Immature natural killer cell (primary cell): ENCODE data around the gene IFI16. TPM values are rescaled to one million over a fixed set of nuclear protein-coding genes. Genes with fewer than 3 reads are reported as not detected.
A peak's percentile ranks its signal among the peaks of the same experiment; 100 is the strongest.

Experiments used
- DNase-seq, 3 donors: peaks; one replicate each; pipeline ENCODE4 v3.0.0; 2022; ENCODE audit warnings: mixed read lengths in 1 of 3
- H3K27ac Mint-ChIP-seq, 6 donors: one replicate each; pipeline ENCODE4 v1.8.0; 2020; ENCODE audit warnings: mixed read lengths in 6 of 6, mild to moderate bottlenecking in 5 of 6, inconsistent platforms in 4 of 6, moderate library complexity in 3 of 6
- H3K27me3 Mint-ChIP-seq, 3 donors: one replicate each; pipeline ENCODE4 v1.8.0; 2020 to 2021; ENCODE audit warnings: low read depth in 3 of 3, mild to moderate bottlenecking in 3 of 3, mixed read lengths in 3 of 3, moderate library complexity in 3 of 3, inconsistent platforms in 1 of 3
- H3K36me3 Mint-ChIP-seq, 3 donors: one replicate each; pipeline ENCODE4 v1.8.0; 2020; ENCODE audit warnings: mixed read lengths in 3 of 3, inconsistent platforms in 2 of 3, mild to moderate bottlenecking in 2 of 3
- H3K4me1 Mint-ChIP-seq, 2 donors: one replicate each; pipeline ENCODE4 v1.8.0; 2020; ENCODE audit warnings: inconsistent platforms in 2 of 2, mild to moderate bottlenecking in 2 of 2, mixed read lengths in 2 of 2, moderate library complexity in 1 of 2
- H3K4me3 Mint-ChIP-seq, 5 donors: one replicate each; pipeline ENCODE4 v1.8.0; 2020; ENCODE audit warnings: mild to moderate bottlenecking in 5 of 5, mixed read lengths in 5 of 5, inconsistent platforms in 3 of 5, moderate library complexity in 3 of 5
- H3K9me3 Mint-ChIP-seq, 6 donors: one replicate each; pipeline ENCODE4 v1.8.0; 2020; ENCODE audit warnings: mild to moderate bottlenecking in 6 of 6, mixed read lengths in 6 of 6, inconsistent platforms in 4 of 6, moderate library complexity in 3 of 6
- polyA plus RNA-seq, 3 donors: library from polyadenylated mRNA; unstranded; fragments of 300-500 nt; fragmentation: Illumina TruSeq; gene quantifications; one replicate each; pipeline ENCODE4 v1.2.3, GENCODE V29; 2021

The IFI16 gene
- polyA plus RNA-seq = 100 to 1,000 TPM in 1 of 3 donors, 10 to 100 TPM in 2; 78.8 to 205 (median 80.3) TPM

GRCh38 chr1:159009704-159010361 is at the start of gene IFI16:
TSS of gene IFI16 (plus strand) at chr1:159009907. CDS start at chr1:159014681, 4,774 bp downstream.
- DNase-seq = peak; percentile 71 to 78 (median 78)
- H3K27me3 Mint-ChIP-seq = peaks cover 0 to 12% (median 7%) of the 10 kb centered on the region in 3 donors
- H3K27ac Mint-ChIP-seq = peak within 1 kb of the TSS; percentile 93 to 100 (median 96)
- peak within 1 kb of the TSS; percentile 89 to 97 (median 97) for H3K4me3 Mint-ChIP-seq
- H3K9me3 Mint-ChIP-seq = no peaks in the 10 kb centered on the region
- peaks cover 22 to 34% (median 23%) of the 10 kb centered on the region in 3 donors for H3K36me3 Mint-ChIP-seq
- peaks cover 70 to 82% of the 10 kb centered on the region in 2 donors for H3K4me1 Mint-ChIP-seq

- H3K9me3 Mint-ChIP-seq = peaks cover 6 to 31% (median 19%) of the 10 kb centered on the region in 6 donors
- H3K36me3 Mint-ChIP-seq = peaks cover 61 to 78% (median 64%) of the 10 kb centered on the region in 3 donors
- H3K4me3 Mint-ChIP-seq = no peak overlapping the region
- DNase-seq = no peak
- peaks cover 40 to 72% of the 10 kb centered on the region in 2 donors for H3K4me1 Mint-ChIP-seq
- peaks cover 1 to 2% (median 2%) of the 10 kb centered on the region in 3 donors for H3K27me3 Mint-ChIP-seq
- H3K27ac Mint-ChIP-seq = peak overlapping the region; percentile 7 to 72 (median 40)
These were observed 48.5 kb upstream of the IFI16 start for GRCh38 chr1:158961178-158961577.

- Mint-ChIP-seq H3K27ac (peak overlapping the region; percentile 49 to 92 (median 75)), H3K9me3 (peaks cover 11 to 44% (median 30%) of the 10 kb centered on the region in 6 donors), H3K27me3 (peaks cover 1 to 4% (median 2%) of the 10 kb centered on the region in 3 donors), H3K4me1 (peaks cover 42 to 90% of the 10 kb centered on the region in 2 donors), H3K4me3 (no peak overlapping the region), H3K36me3 (peaks cover 67 to 90% (median 81%) of the 10 kb centered on the region in 3 donors)
- no peak for DNase-seq
These were observed 46.7 kb upstream of the IFI16 start for GRCh38 chr1:158962983-158963382.

- peak overlapping the region in 4 of 6 donors; percentile 5 to 84 (median 46) for H3K27ac Mint-ChIP-seq
- peaks cover 0 to 5% (median 2%) of the 10 kb centered on the region in 3 donors for H3K27me3 Mint-ChIP-seq
- DNase-seq = no peak
- peaks cover 11 to 37% (median 33%) of the 10 kb centered on the region in 6 donors for H3K9me3 Mint-ChIP-seq
- peaks cover 49 to 74% (median 65%) of the 10 kb centered on the region in 3 donors for H3K36me3 Mint-ChIP-seq
- peaks cover 45 to 89% of the 10 kb centered on the region in 2 donors for H3K4me1 Mint-ChIP-seq
- peak overlapping the region in 1 of 5 donors; percentile 18 for H3K4me3 Mint-ChIP-seq
These were observed 40.5 kb upstream of the IFI16 start for GRCh38 chr1:158969166-158969565.

DNA sequence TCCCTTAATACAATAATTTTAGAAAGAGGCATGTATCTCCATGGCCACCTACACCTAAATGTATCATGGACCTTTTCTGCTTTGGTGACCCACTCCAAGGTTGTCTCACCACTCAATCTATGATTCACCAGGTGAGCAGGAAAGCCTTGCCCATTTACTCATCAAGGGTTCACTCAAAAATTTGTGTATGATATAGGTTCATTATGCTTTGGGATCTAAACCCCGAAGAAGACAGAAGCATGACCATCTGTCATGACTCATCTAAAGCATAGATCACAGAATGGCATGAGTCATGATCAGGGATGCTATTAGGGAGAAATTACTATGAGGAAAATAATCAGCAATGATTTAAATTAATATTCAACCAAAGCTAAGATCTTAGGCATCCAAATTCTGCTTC is 39.9 kb upstream of the IFI16 start:
- no peak for DNase-seq
- Mint-ChIP-seq H3K27ac (peak overlapping the region in 4 of 6 donors; percentile 5 to 84 (median 16)), H3K27me3 (peaks cover 0 to 5% (median under 1%) of the 10 kb centered on the region in 3 donors), H3K36me3 (peaks cover 46 to 71% (median 62%) of the 10 kb centered on the region in 3 donors), H3K4me3 (peak overlapping the region in 1 of 5 donors; percentile 18), H3K9me3 (peaks cover 11 to 36% (median 26%) of the 10 kb centered on the region in 6 donors), H3K4me1 (peaks cover 45 to 89% of the 10 kb centered on the region in 2 donors)

GRCh38 chr1:158972841-158973240 is 36.9 kb upstream of the IFI16 start:
- peaks cover 60 to 87% of the 10 kb centered on the region in 2 donors for H3K4me1 Mint-ChIP-seq
- H3K4me3 Mint-ChIP-seq = no peak overlapping the region
- peaks cover 38 to 65% (median 40%) of the 10 kb centered on the region in 3 donors for H3K36me3 Mint-ChIP-seq

DNA sequence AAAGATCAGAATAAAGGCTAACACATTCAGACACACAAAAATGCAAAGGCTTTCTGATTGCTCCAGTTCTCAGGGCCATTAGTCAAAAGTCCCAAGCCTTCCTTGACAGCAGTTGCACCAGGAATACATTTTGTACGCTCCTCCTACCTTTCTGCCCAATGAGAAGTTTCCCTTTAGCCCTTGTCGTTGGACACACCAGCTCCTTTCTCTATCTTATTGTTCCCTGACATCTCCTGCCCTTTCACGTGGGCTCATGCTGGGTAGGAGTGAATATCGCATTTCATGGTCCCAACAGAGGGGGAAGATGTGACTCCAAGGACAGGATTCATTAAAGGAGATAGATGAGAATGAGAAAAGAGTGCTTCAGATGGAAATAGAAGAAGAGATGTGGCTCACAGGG is 33.5 kb upstream of the IFI16 start:
- Mint-ChIP-seq H3K9me3 (peaks cover 0 to 3% (median 0%) of the 10 kb centered on the region in 6 donors), H3K36me3 (peaks cover 21 to 56% (median 25%) of the 10 kb centered on the region in 3 donors), H3K4me1 (peaks cover 79 to 92% of the 10 kb centered on the region in 2 donors), H3K4me3 (no peak overlapping the region), H3K27me3 (peaks cover 0 to 2% (median 0%) of the 10 kb centered on the region in 3 donors), H3K27ac (peak overlapping the region; percentile 53 to 88 (median 68))
- no peak for DNase-seq

More at GRCh38 chr1:158972841-158973240, 36.9 kb upstream of the IFI16 start:
- Mint-ChIP-seq H3K27ac (peak overlapping the region; percentile 4 to 88 (median 56)), H3K9me3 (peaks cover 0 to 10% (median 7%) of the 10 kb centered on the region in 6 donors), H3K27me3 (peaks cover 0 to 2% (median 0%) of the 10 kb centered on the region in 3 donors)
- DNase-seq = no peak

GRCh38 chr1:158978730-158979129 is 31.0 kb upstream of the IFI16 start:
- Mint-ChIP-seq H3K9me3 (peaks cover 0 to 12% (median 8%) of the 10 kb centered on the region in 6 donors), H3K27ac (peak overlapping the region; percentile 66 to 91 (median 88)), H3K4me3 (peak overlapping the region; percentile 37 to 67 (median 51)), H3K4me1 (peaks cover 83 to 96% of the 10 kb centered on the region in 2 donors), H3K36me3 (peaks cover 33 to 58% (median 42%) of the 10 kb centered on the region in 3 donors), H3K27me3 (peaks cover 0 to 2% (median 0%) of the 10 kb centered on the region in 3 donors)
- peak; percentile 53 to 70 (median 64) for DNase-seq

DNA sequence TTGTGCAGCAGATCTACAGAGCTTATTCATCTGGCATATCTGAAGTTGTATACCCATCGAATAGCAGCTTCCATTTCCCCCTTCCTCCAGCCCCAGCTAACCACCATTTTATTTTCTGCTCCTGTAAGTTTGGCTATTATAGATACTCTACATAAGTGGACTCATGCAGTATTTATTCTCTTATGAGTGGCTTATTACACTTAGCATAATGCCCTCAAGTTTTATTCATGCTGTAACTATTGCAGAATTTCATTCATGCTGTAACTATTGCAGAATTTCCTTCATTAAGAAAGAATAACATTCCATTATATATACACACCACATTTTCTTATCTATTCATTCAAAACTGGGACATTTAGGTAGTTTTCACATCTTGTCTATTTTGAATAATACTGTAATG is 30.5 kb upstream of the IFI16 start:
- peak overlapping the region; percentile 66 to 91 (median 88) for H3K27ac Mint-ChIP-seq
- peaks cover 0 to 2% (median 0%) of the 10 kb centered on the region in 3 donors for H3K27me3 Mint-ChIP-seq
- H3K4me1 Mint-ChIP-seq = peaks cover 86 to 96% of the 10 kb centered on the region in 2 donors
- H3K36me3 Mint-ChIP-seq = peaks cover 38 to 59% (median 43%) of the 10 kb centered on the region in 3 donors
- peak overlapping the region; percentile 37 to 67 (median 51) for H3K4me3 Mint-ChIP-seq
- no peak for DNase-seq
- H3K9me3 Mint-ChIP-seq = peaks cover 0 to 16% (median 12%) of the 10 kb centered on the region in 6 donors

GRCh38 chr1:158983235-158983634 is 26.5 kb upstream of the IFI16 start:
- Mint-ChIP-seq H3K27me3 (peaks cover 0 to 2% (median 0%) of the 10 kb centered on the region in 3 donors), H3K4me3 (peak overlapping the region in 4 of 5 donors; percentile 14 to 47 (median 34)), H3K27ac (peak overlapping the region in 5 of 6 donors; percentile 2 to 77 (median 60)), H3K9me3 (peaks cover 0 to 20% (median 16%) of the 10 kb centered on the region in 6 donors), H3K4me1 (peaks cover 91 to 98% of the 10 kb centered on the region in 2 donors), H3K36me3 (peaks cover 41 to 62% (median 48%) of the 10 kb centered on the region in 3 donors)
- no peak for DNase-seq

GRCh38 chr1:158984386-158984785 is 25.3 kb upstream of the IFI16 start:
- Mint-ChIP-seq H3K27ac (peak overlapping the region; percentile 4 to 82 (median 60)), H3K9me3 (peaks cover 0 to 20% (median 16%) of the 10 kb centered on the region in 6 donors), H3K27me3 (peaks cover 0 to 2% (median 0%) of the 10 kb centered on the region in 3 donors), H3K4me3 (peak overlapping the region in 4 of 5 donors; percentile 15 to 60 (median 48)), H3K4me1 (peaks cover 90 to 98% of the 10 kb centered on the region in 2 donors), H3K36me3 (peaks cover 47 to 69% (median 58%) of the 10 kb centered on the region in 3 donors)
- no peak for DNase-seq

DNA sequence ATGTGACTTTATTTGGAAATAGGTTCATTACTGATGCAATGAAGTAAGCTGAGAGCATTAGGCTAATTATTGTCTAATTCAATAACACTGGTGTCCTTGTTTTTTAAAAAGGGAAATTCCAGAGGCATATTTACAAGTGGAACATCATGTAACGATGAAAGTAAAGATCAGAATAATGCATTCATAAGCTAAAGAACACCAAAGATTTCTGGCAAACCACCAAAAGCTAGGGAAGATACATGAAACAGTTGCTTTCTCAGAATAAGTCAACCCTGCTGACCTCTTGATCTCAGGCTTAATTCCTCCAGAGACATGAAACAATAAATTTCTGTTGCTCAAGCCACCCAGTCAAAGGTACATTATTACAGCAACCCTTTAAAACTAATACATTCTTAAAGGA is 20.3 kb upstream of the IFI16 start:
- peaks cover 0 to 3% (median 2%) of the 10 kb centered on the region in 3 donors for H3K27me3 Mint-ChIP-seq
- peaks cover 70 to 91% of the 10 kb centered on the region in 2 donors for H3K4me1 Mint-ChIP-seq
- peaks cover 0 to 3% (median 2%) of the 10 kb centered on the region in 6 donors for H3K9me3 Mint-ChIP-seq
- H3K4me3 Mint-ChIP-seq = no peak overlapping the region
- no peak for DNase-seq
- peaks cover 58 to 80% (median 60%) of the 10 kb centered on the region in 3 donors for H3K36me3 Mint-ChIP-seq
- peak overlapping the region; percentile 7 to 78 (median 30) for H3K27ac Mint-ChIP-seq

GRCh38 chr1:158992787-158993312 is 16.9 kb upstream of the IFI16 start:
- DNase-seq = no peak
- Mint-ChIP-seq H3K27ac (peak overlapping the region in 4 of 6 donors; percentile 18 to 71 (median 24)), H3K27me3 (peaks cover 0 to 3% (median 2%) of the 10 kb centered on the region in 3 donors), H3K4me1 (peaks cover 72 to 91% of the 10 kb centered on the region in 2 donors), H3K9me3 (no peaks in the 10 kb centered on the region), H3K36me3 (peaks cover 52 to 61% (median 52%) of the 10 kb centered on the region in 3 donors), H3K4me3 (peak overlapping the region in 1 of 5 donors; percentile 18)
